Measurements from ENCODE around the gene TRPC1.

- TF ChIP-seq YY1 (IDR thresholded peaks at IDR 0.05; ENCODE audit: insufficient read depth, insufficient read length) (no peak), ZNF274 (IDR thresholded peaks at IDR 0.05; ENCODE audit: low read depth, low read length) (no peak)
Measured at GRCh38 chr3:142795332-142795731, 71.5 kb downstream of the TRPC1 start.

All from NT2/D1 (cell line).